ENCODE results near the gene SAMM50. TPM values are rescaled to one million over a fixed set of nuclear protein-coding genes. Genes with fewer than 3 reads are reported as not detected.

The SAMM50 gene
- total RNA-seq, 4 donors from 2014 or later = 31.9 to 38.3 (median 32.1) TPM

GRCh38 chr22:43923631-43924464 is 31.4 kb upstream of the SAMM50 start, which contains the start of gene PNPLA3:
Gene PNPLA3, plus strand, starts transcription at chr22:43923805. Its CDS starts 107 bp downstream, at chr22:43923912.
- intact Hi-C loops (cut with DNase I) = no loop called here
- H3K27me3 ChIP-seq = no peaks in the 10 kb centered on the region
- TF ChIP-seq CTCF (IDR thresholded peaks at IDR 0.05) = no peak
- TF ChIP-seq POLR2A (IDR thresholded peaks at IDR 0.05) = peak in 1 of 2 donors; percentile 71
- DNase-seq = peak; percentile 87 to 91
- H3K9me3 ChIP-seq = no peaks in the 10 kb centered on the region
- peak within 1 kb of the TSS in 2 of 3 donors; percentile 15 to 37 for H3K4me3 ChIP-seq (replicated peaks in 1 of 3)
- 5 to 9% methylated on average over 8 of the region's 100 CpGs for WGBS, 2 donors
- peaks cover 4 to 6% of the 10 kb centered on the region in 2 donors for H3K4me1 ChIP-seq
- H3K36me3 ChIP-seq = no peaks in the 10 kb centered on the region
- H3K27ac ChIP-seq = no peak within 1 kb of the TSS

DNA sequence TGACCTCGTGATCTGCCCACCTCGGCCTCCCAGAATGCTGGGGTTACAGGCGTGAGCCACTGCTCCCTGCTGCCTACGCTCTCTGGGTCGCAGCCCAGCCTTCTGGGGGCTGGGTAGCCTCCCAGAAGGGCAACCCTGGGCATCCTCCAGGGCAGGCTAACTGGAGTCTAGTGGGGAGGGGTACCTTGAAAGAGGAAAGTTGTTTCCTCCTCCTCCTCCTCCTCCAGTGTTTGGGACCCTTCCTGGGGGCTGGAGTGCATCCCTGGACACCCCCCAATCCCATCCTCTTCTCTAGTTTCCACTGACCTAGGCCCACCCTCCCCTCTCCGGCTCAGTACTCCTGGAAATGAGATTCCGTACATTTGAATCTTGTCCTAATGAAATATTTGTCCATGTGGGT is 30.4 kb upstream of the SAMM50 start:
- intact Hi-C loops (cut with DNase I) = no loop called here
- peaks cover 4 to 6% of the 10 kb centered on the region in 2 donors for H3K4me1 ChIP-seq
- DNase-seq = no peak
- no peak for TF ChIP-seq POLR2A (IDR thresholded peaks at IDR 0.05)
- no peak for TF ChIP-seq CTCF (IDR thresholded peaks at IDR 0.05)
- H3K36me3 ChIP-seq = no peaks in the 10 kb centered on the region
- H3K4me3 ChIP-seq (replicated peaks in 1 of 3) = no peak overlapping the region
- no peak overlapping the region for H3K27ac ChIP-seq
- no peaks in the 10 kb centered on the region for H3K27me3 ChIP-seq
- 60 to 93% methylated on average over 3 to 7 of the region's 7 CpGs for WGBS, 2 donors
- no peaks in the 10 kb centered on the region for H3K9me3 ChIP-seq

DNA sequence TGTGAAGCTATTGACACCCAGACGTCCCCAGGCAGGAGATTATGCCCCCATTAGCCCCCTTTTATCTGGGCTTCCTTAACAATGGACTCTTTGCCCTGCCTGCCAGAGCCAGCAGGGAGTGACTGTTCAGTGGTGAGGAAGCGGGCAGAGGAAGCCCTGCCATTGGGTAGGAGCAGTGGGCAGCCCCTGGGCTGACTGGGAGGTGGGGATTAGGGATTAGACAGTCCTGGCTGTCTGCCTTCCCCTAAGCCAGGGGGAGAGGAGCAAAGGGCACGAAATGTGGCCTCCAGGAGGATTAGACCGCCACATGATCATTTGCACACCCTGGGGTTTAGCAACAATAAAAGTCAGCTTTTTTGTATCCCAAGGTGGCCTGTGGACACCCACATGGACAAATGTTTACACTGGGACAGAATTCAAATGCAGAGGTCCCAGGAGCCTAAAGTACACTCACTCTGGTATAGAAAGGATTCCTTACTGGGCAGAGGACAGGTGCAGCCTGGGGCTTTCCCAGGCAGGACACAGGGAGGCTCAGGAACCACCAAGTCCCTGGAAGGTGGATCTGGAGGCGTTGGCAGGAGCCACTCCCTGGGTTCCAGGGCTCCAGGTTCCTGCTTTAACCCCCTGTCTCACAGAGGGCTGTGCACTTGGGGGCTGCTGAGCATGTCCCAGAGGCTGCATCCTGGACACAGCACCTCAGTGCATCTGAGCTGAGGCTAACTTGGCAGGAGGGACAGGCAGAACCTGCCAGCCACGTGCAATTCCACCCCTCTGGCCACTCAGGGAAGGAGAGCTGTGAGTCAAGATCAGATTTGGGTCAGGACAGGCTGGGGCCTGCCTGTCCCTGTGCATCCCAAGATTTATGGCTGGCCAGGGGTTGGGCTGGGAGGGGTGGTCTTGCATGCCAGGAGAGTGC is 29.6 kb upstream of the SAMM50 start:
- TF ChIP-seq CTCF (IDR thresholded peaks at IDR 0.05) (no peak), POLR2A (IDR thresholded peaks at IDR 0.05) (no peak)
- DNase-seq = no peak
- Histone ChIP-seq H3K27ac (no peak overlapping the region), H3K36me3 (no peaks in the 10 kb centered on the region), H3K4me3 (replicated peaks in 1 of 3) (no peak overlapping the region), H3K27me3 (no peaks in the 10 kb centered on the region), H3K9me3 (no peaks in the 10 kb centered on the region), H3K4me1 (peaks cover 4 to 6% of the 10 kb centered on the region in 2 donors)
- intact Hi-C loops (cut with DNase I) = no loop called here
- WGBS, 2 donors = 72 to 81% methylated on average over 5 of the region's 6 CpGs

DNA sequence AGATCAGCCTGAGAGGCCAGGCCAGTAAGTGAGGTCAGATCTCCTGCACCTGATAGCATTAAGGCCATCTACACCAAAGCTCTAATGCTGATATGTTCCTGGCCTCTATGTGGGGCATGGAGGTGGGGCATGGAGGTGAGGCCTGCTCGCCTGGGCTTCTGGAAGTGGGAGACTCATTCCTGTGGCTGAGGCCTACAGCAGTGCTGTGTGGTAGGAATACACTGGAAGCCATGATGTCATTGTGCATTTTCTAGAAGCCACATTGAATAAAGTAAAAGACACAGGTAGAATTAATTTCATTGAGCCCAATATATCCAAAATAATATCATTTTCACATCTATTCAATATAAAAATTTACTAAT is 28.9 kb upstream of the SAMM50 start:
- intact Hi-C loops (cut with DNase I) = no loop called here
- TF ChIP-seq CTCF (IDR thresholded peaks at IDR 0.05) = no peak
- TF ChIP-seq POLR2A (IDR thresholded peaks at IDR 0.05) = no peak
- no peak overlapping the region for H3K4me3 ChIP-seq (replicated peaks in 1 of 3)
- H3K9me3 ChIP-seq = no peaks in the 10 kb centered on the region
- H3K27me3 ChIP-seq = no peaks in the 10 kb centered on the region
- H3K36me3 ChIP-seq = no peaks in the 10 kb centered on the region
- peaks cover 4 to 6% of the 10 kb centered on the region in 2 donors for H3K4me1 ChIP-seq
- DNase-seq = no peak
- H3K27ac ChIP-seq = no peak overlapping the region
- WGBS, 2 donors = 100% methylated on average over 1 of the region's 1 CpG

All from thyroid gland (tissue), 4 donors.